Effector CD4-positive, alpha-beta T cell (primary cell): Measurements from ENCODE around the gene APLP2.
A peak's percentile ranks its signal among the peaks of the same experiment; 100 is the strongest.
"Not testable (repeated sequence)": the region's sequence is repeated elsewhere in the genome, so short reads cannot be mapped to it uniquely, and the experiment has no call there.

Experiments used
- DNase-seq: peaks from one replicate; pipeline ENCODE4 v3.0.0-alpha.2; 2020

The APLP2 gene

GRCh38 chr11:130061017-130061416 lies 8.7 kb upstream of the APLP2 start:
- no peak for DNase-seq

GRCh38 chr11:130062026-130062425 lies 7.7 kb upstream of the APLP2 start:
- no peak for DNase-seq

DNA sequence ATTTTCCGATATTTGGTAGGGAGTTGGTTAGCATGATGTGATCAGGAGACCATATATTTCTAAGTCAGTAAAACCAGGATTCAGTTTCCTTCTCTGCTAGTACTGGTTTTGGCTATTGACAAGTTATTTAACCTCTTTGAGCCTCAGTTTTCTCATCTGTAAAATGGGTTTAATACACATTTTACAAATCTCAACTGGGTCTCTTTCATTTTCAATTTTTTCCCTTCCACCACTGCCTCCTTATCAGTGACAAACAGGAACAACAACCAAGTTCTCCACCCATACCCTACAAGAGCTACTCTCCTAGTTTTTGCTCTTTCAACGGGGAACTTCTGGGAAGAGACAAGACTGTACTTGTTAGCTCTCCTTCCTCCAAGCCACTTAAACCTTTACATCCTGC lies 6.2 kb upstream of the APLP2 start:
- no peak for DNase-seq

- no peak for DNase-seq
These were observed 5.1 kb upstream of the APLP2 start for GRCh38 chr11:130064596-130064995.

DNA sequence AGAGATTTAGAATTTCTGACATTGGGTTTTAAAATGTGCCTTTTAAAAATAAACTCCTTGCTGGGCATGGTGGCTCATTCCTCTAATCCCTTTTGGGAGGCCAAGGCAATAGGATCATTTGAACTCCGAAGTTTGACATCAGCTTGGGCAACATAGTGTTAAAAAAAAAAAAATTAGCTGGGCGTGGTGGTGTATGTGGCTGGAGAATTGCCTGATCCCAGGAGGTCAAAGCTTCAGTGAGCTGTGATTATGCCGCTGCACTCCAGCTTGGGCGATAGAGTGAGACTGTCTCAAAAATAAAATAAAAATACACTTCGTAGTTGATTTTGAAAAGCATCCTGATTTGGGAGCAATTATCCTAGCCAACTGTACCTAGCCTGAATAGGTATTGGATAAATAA lies 3.4 kb upstream of the APLP2 start:
- DNase-seq = no peak

DNA sequence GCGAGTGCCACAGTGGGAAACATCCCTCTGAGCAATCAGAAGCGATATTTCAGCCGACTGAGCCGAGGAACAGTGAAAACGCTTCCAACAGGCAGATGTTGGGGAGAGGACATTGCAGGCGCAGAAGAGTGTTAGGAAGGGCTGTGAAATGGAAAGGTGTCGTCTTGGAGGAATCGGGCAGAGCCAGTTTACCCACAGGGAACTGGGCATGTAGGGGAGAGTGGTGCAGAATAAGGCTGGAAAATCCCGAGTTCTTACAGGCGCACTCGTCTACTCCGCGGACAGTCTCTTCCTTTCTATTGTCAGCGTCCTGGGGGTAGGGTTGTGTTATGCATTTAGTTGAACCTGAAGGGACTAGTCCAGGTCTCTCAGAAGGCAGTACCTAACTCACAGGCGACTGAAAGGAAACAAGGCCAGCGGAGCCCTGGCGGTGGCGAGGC lies 1.1 kb upstream of the APLP2 start:
- DNase-seq = no peak

DNA sequence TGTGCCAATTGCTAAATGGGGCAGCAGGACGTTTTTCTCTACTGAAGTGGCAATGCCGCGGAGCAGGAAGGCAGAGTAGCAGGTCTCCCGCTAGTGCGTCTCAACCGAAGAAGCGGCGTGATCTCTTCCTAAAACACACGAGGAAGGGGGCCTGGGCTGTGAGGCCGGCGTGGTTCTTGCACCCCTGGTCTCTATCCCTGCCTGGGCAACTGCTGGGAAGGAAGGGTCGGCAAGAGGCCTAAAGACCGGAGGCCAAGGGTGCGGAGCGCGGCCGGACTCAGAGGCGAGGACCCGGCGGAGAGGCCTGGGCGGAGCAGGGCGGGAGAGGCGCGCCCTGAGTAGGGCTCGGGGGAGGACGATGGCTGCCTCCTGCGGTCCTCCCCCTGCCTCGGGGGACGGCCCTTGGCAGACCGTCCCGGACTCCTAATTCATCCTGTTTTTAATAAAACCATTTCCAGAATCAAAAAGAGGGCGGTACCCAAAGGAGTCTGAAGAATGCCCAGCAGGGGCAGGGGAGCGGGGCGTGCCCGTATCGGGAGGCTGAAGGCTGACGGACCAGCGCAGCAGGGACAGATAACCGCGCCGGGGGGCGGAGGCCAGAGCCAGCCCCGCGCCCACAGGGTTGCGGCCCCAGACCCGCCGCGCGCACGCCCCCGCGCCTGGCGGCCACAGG lies 572 bp upstream of the APLP2 start:
- DNase-seq = peak; percentile 32

DNA sequence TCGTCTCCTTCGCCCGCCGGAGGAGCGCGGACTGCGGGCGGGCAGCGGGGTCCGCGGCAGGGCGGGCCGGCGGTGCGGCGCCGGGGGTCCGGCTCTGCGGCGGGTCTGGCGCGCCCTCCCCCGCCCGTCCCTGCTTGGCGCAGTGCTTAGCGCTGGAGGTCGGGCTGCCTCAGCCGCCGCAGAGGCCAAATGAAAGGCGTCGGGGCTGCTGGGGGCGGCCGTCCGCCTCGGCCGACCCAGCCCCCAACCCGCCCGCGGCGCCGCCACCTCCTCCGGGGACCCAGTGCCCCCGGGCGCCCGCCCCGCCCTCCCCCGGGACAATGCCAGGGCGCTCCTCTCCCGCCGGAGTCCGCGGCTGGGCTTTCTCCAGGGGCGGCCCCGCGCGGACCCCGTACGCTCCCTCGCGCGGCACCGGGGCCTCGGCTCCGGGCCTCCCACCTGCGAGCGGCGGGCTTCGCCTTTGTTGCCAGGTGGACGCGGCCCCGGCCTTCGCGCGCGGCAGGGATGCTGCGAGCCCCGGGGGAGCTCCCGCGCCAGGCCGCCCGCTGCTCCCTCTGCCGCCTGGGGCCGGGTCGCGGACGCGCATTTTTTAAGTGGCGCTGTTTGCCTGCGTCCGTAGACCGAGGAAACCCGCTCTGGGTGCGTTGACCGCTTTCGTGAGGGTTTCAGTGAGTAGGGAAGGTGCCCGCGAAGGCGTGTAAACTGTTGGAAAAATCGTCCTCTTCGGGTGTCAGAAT lies 583 bp downstream of the APLP2 start:
- peak; percentile 28 for DNase-seq

GRCh38 chr11:130070846-130071200 lies 1.1 kb downstream of the APLP2 start:
- no peak for DNase-seq

DNA sequence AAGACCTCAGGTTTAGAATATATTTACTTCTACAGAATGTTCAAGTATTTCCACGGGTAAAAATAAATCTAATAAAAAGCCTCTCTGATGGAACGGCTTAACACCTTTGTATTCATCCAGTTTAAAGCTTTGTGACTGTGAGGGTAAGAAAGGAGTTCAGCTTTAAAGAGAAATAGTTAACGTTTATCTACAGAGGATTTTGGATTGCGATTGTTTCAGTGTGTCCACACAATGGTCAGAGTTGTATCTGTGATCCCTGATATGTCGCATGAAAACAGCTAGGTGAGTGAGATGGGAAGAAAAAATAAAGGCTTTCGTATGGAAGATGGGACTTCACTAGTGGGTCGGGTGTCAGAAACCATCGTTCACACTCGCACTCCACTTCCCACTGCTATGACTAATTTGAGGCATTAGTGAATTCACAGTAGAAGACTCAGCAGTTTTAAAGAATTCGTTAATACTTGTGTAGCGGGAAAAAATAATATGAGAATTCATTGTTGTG lies 1.6 kb downstream of the APLP2 start:
- DNase-seq = no peak

DNA sequence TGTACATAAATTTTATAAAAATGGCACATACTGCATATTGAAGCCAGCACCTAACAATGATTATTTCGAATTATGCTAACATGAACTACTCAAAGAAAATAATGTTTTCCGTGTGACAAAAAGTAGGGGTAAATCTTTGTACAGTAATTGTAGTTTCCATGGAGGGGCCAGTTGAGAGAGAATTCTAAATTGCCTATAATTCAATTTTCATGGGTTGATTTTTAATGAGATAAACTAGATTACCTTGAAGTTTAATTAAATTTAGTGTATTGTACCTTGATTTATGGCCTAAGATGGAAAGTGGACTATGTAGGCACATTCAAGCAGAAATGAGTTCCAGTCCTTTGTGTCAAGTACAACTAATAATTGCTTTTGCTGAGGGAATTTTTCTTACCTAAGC lies 5.0 kb downstream of the APLP2 start:
- no peak for DNase-seq

- no peak for DNase-seq
These were observed 7.2 kb downstream of the APLP2 start for GRCh38 chr11:130076778-130077481.

GRCh38 chr11:130077671-130078070 lies 8.0 kb downstream of the APLP2 start:
- no peak for DNase-seq

GRCh38 chr11:130078080-130078479 lies 8.4 kb downstream of the APLP2 start:
- no peak for DNase-seq

- DNase-seq = no peak
These were observed 16.1 kb downstream of the APLP2 start for GRCh38 chr11:130085671-130086290.

DNA sequence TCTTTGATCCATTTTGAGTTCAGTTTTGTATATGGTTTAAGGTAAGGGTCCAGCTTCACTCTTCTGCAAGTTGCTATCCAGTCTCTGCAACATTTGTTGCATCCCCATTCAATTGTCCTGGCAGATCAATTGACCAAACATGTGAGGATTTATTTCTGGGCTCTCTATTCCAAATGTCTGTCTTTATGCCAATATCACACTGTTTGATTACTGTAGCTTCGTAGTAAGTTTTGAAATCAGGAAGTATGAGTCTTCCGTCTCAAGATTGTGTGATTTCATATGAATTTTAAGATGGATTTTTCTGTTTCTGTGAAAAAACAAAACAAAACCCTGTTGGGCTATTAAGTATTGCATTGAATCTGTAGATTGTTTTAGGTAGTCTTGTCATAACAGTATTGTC lies 17.0 kb downstream of the APLP2 start:
- no peak for DNase-seq

GRCh38 chr11:130087294-130087926 lies 17.7 kb downstream of the APLP2 start:
- no peak for DNase-seq

DNA sequence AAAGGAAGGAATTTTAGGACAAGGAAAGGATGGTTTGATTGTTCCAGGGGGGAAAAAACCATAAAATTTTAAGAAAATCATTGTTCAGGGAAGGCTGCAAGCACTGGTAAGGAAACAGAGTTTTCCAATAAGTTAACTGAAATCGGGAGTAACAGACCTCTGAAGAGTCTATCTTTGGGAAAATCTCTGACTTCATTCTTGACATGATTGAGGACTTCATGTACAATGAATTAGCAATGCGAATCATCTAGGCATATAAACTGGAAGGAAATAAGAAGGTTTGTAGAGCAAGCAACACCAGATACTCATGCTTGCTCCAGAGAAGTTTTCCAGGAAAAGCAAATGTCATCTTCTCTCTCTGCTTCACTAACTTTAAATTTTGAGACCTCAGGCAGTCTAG lies 18.5 kb downstream of the APLP2 start:
- no peak for DNase-seq

DNA sequence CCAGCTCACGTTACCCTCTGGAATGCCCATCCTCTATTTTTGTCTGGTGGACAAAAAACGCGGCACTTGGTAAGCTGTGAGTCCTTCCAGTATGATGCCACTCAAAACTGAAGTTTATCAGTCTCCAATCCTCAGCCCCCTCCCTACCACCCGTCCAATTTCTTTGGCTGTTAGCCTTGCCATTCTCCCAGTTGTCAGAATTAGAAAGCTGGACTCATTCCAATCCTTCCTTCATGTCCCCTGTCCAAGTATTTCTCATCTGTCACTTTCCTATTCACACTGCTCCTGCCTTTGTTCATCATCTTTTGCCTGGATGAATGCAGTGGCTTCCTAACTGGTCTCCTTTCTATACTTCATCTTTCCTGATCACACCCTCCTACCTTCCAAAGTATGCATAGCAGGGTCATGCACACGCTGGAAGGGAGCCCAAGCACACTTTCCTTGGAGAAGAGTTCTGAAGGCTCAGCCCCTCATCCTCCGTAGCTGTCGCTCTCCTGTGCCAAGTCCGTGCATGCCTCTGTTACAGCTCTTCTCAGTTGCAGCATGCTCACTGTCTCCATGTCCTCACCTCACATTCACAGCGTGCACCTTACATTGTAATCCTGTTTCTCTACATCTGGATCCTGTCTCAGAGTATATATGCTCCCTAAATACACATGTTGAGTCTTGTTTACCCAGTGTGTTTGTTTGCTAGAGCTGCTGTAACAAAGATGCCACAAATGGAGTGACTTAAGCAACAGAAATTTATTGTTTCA lies 19.4 kb downstream of the APLP2 start:
- no peak for DNase-seq

- no peak for DNase-seq
These were observed 20.0 kb downstream of the APLP2 start for GRCh38 chr11:130089674-130090073.

DNA sequence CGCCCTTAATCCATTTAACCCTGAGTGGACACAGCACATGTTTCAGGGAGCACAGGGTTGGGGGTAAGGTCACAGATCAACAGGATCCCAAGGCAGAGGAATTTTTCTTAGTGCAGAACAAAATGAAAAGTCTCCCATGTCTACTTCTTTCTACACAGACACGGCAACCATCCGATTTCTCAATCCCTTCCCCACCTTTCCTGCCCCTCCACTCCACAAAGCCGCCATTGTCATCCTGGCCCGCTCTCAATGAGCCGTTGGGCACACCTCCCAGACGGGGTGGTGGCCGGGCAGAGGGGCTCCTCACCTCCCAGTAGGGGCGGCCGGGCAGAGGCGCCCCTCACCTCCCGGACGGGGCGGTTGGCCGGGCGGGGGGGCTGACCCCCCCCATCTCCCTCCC lies 20.8 kb downstream of the APLP2 start:
- not testable (repeated sequence) for DNase-seq

- DNase-seq = not testable (repeated sequence)
These were observed 21.5 kb downstream of the APLP2 start for GRCh38 chr11:130091169-130091568.
